HG03097 (cell line): Measurements from ENCODE around the gene PTMS.

ENCODE experiments used
- ATAC-seq: cut with Tn5 transposase; IDR thresholded peaks from one replicate; pipeline ENCODE4 v1.9.1; 2021; ENCODE audit not compliant: unreplicated experiment, low FRiP score

Gene PTMS

DNA sequence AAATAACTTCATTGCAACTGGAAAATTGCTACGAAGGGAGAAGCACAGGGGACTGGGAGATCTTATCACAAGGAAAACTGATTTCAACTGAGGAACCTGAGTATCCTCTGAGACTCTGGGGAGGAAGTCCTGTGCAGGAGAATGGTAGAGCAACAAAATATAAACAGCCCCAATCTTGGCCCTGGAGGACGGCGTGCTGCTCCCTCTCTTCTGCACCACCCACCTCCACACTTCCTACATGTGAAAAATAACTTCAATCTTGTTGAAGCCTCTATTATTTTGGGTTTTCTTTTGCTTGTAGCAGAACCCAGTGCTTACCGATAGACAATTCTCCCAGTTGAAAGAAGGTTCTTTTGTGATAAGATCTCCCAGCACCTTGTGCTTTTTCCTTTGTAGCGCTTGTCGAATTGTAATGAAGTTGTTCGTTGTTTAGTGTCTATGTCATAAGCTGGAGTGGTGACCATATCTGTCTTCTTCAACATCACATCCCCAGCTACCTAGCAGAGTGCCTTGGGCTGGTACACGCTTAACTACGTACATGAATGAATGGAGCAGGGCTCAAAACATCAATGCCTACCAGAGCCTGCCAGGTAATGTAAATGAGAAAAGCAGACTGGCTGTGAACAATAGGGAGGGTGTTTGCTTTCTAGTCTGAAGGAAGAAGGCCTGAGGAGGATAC is 20.4 kb downstream of the PTMS start:
- ATAC-seq, result no peak

DNA sequence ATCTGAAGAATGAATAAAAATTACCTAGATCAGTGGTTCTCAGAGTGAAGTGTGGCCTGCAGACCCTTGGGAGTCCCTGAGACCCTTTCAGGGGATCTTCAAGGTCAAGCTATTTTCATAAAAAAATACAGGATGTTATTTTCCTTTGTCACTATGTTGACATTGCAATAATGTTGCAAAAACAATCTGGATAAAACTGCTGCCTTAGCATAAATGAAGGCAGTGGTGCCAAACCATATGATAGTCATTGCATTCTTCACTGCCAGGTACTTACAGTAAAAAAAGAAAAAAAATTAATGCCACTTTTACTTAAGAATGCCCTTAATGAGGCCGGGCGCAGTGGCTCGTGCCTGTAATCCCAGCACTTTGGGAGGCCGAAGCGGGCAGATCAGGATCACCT is 21.1 kb downstream of the PTMS start:
- no peak for ATAC-seq

DNA sequence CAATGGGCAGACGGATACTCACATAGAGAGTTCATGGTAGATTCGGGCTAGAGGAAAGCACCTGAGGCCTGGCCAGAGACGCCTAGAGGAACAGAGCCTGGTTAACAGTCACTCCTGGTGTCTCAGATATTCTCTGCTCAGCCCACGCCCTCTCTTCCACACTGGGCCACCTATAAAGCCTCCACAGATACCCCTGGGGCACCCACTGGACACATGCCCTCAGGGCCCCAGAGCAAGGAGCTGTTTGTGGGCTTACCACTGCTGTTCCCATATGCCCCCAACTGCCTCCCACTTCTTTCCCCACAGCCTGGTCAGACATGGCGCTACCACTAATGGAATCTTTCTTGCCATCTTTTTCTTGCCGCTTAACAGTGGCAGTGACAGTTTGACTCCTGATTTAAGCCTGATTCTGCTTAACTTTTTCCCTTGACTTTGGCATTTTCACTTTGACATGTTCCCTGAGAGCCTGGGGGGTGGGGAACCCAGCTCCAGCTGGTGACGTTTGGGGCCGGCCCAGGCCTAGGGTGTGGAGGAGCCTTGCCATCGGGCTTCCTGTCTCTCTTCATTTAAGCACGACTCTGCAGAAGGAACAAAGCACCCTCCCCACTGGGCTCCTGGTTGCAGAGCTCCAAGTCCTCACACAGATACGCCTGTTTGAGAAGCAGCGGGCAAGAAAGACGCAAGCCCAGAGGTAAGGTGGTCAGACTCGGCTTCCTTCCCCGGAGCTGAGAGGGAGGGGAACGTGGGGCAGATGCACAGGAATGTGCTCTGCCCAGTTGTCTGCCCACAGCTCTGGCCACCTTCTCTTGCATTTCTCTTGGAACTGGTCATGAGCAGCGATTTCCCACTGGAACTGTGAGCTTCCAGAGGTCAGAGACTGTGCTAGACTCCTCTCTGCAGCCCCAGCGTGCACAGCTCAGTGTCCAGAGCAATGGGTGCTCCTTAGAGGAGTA is 23.1 kb downstream of the PTMS start, which contains the start of gene CD4:
TSS of gene CD4 (plus strand) at position 557 of the 953 bp plus-strand sequence. CDS start 10,611 bp downstream, outside the sequence.
- ATAC-seq, result no peak

DNA sequence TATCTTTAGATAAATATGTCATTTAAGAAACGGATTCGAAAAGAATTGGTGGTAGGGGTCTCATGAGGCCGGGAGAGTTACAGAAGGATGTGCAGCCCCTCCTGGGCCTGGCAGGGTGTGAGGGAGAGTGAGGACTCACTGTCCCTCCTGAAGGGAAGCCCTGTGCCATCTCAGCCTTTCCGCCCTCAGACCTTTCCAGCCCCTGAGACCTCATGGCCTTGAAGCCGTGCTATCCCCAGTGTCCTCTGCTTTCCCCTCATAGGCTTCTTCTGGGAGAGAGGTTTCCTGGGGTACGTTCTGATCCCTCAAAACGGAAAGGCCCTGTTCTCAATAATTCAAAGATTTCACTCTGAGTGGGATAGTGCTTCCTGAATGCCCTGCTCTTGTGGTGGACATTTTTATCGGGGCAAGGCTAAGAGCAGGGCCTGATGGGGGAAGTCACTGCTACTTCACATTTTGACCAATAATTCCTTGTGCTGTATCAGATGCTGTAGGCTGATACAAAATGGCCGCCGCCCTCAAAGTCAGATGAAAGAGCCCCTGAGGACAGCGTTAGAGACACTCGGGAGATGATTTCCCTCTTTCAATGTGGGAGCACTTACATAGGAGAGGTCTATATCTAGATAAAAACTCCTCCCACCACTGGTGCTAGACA is 24.5 kb downstream of the PTMS start:
- no peak for ATAC-seq

DNA sequence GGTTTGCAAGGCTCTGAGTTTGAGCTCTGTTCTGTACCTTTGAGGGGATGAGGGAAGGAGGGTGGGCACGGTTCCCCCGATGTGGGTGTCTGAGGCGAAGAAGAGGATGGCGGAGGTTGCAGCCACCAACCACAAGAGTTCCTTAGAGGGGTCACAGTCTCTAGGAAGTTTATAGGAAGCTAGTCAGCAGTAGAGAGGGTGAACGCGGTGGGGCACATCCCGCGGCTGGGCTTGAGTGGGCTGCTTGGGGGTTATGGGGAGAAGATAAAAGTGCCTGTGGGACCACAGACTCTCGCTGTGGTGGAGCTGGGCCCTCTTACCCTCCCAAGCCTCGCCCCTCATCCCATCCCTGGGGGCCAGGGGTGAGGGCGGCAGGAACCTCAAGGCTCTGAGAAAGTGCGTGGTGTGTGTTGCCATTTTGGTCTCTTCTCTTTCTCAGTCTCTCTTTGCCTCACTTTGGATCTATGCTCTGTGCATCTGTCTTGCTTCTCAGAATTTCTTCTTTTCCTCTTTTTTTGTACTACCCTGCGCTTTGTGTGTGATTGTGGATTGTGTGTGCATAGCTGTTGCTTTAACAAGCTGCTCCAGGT is 25.9 kb downstream of the PTMS start:
- no peak for ATAC-seq

DNA sequence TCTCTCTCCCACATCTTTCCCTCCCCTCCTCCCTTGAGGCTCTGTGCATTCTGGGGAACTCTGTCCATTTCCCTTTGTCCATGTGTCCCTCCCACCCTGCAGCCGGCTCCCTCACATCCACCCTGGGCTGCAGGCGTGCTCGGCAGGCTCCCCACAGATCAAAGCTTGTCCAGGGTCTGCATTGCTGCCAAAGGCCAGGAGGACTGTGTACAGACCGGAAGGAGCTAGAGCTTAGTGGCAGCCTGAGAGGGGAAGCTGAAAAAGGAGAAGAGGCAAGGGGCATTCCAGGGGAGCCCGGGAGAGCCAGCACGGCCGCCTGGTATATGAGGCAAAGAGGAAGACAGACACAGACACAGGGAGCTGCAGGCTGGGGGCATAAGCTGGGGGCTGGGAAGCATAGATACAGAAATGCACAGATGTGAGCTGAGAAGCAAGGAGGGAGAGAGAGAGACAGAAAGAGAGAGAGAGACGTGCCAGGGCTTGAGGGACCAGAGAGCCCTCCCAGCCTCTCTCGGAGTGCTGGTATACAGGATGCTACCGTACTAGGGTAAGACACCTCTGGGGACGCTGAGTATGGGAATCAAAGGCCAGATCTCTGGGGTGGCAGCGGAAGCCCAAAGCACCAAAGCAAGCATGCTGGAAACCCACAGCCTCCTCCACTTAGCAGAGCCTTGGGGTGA is 26.5 kb downstream of the PTMS start:
- no peak for ATAC-seq

DNA sequence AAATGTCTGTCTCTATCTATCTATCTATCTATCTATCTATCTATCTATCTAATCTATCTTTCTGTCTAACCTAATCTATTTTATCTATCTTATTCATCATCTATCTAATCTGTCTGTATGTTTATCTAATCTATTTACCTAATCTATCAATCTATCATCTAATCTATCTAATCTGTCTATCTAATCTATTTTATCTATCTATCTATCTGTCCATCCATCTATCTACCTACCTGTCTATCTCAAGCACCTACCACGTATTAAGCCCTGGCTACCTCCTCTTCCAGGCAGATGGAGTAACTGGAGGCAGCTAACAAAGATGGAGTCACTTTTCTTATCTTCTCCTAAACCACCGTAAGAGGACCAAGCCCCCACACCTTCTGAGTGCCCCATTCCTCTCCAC is 28.9 kb downstream of the PTMS start:
- ATAC-seq, result no peak

DNA sequence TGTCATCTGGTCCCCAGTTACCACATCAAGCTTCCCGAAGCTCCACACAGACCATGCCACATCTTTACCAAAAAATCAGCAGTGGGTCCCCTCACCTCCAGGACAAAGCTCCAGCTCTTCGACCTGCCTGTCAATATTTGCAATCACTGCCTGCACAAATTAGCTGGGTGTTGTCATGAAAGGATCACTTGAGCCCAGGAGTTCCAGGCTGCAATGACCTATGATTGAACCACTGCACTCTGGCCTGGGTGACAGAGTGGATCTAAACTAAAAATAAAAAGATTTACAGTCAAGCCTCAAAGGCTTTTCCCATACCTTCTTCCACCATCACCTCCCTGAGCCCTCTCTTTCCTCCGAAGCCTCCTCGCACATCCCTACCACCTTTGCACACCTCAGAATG is 30.4 kb downstream of the PTMS start:
- no peak for ATAC-seq

DNA sequence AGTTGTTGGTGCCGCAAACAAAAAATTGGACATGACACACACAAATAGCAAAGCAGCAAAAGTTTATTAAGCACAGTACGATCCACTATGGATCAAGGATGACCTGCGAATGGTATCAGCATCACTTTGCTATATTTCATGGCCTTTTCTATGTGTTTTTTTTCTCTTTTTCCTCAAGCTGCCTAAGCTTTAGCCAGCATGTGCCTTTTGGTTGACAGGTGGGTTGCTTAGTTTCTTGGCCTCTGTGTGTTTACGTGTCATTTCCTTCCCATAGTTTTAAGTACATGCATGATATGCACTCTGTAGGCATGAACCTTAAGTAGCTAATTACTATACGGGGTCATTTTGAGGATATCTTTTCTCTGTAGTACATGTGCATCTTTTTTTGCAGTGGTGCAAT is 33.0 kb downstream of the PTMS start:
- ATAC-seq, result no peak

DNA sequence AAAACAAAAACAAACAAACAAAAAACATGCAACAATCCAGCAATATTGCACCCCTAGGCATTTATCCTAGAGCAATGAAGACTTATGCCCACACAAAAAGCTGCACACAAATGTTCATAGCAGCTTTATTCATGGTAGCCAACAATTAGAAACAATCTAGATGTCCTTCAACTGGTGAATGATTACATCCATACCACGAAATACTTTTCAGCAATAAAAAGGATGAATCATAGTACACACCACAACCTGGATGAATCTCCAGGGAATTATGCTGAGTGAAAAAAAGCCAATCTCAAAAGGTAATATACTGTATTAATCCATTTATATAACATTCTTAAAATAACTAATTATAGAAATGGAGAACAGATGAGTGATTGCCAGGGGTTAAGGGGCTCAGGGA is 41.0 kb downstream of the PTMS start:
- ATAC-seq, result no peak

DNA sequence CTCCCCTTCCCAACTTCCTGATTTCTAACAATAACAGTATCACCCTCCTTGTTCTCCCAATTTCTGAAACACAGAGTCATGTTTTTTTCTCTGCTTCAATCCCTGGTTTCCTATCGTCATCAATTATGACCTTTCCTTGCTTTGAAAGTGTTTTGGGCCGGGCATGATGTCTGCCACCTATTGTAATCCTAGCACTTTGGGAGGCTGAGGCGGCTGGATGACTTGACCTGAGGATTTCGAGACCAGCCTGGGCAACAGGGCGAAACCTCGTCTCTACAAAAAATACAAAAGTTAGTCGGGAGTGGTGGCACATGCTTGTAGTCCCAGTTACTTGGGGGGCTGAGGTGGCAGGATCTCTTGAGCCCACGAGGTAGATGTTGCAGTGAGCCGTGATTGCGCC is 42.9 kb downstream of the PTMS start:
- ATAC-seq, result no peak

DNA sequence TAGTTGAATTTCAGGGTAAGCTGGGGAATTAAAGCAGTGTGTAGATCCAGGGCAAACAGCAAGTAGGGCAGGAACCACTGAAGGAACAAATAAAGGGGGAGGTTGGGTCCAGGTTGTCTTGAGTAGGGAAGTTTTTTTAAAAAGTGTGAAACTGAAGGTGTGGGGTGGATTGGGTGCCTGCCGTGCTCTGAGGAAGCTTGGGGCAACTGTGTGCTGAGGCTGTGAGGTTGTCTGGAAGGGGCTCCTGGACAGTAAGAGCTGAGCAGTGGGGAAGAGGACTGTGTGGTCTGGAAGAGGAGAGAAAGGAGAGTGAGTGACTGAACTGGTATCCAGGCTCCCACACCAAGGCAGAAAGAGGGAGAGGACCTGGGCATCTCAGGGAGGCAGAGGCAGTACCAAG is 44.6 kb downstream of the PTMS start:
- no peak for ATAC-seq

DNA sequence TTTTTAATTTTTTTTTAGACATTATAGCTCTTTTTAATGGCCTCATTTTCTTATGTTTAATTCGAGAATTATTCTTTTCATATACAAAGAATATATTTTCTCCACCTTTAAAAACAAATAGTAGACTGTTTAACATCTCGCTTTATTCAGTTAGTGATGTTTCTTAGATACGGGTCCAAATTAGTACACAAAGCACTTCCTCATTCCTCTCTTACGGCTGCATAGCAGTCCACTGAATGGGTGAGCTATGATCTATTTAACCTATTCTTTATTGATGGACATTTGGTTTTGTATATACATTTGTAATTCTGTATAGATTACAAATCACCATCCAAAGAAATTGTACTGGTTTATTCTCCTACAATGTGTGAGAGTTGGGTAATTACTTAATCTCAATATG is 47.2 kb downstream of the PTMS start:
- ATAC-seq, result no peak

DNA sequence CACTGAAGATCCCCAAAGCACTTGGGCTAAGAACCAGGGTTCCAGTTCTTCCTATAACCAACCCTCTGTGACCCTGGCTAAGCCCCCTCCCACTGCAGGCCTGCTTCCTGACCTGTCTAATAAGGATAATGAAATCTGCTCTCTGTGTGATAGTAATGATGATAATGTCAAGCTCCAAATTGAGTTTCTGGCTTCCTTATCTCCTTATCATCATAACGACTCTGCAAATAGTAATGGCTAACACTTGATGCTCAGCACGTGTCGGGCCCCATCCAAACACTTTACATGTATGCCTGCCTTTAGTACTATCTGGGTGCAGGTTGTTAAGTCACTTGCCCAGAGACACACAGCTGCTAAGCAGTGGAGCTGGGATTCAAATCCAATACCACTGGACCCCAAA is 50.4 kb downstream of the PTMS start:
- ATAC-seq, result no peak

DNA sequence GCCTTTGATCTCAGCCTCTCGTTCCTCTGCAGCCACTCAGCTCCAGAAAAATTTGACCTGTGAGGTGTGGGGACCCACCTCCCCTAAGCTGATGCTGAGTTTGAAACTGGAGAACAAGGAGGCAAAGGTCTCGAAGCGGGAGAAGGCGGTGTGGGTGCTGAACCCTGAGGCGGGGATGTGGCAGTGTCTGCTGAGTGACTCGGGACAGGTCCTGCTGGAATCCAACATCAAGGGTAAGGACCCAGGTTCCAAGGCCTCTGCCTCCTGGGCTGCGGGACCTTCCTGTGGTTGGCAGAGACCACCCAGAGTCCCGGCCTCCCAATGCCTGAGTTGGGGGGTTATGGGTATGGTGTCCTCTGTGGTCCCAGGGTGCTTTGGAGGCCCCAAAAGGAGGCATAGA is 50.9 kb downstream of the PTMS start:
- ATAC-seq, result no peak

DNA sequence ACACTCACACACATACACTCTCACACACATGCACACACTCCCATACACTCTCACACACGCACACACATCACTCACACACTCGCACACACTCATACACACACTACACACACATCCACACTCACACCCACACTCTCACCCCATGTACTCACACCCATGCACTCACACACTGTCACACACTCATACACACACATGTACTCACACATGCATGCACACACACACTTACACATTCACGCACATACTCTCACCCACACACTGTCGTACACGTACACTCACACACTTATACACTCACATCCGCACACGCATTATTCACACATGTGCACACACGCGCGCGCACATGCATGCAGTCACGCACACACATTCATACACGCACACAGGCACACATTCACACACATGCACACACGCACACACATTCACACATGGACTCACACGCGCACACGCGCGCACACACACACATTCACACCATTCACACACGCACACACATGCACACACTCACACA is 51.5 kb downstream of the PTMS start:
- no peak for ATAC-seq

DNA sequence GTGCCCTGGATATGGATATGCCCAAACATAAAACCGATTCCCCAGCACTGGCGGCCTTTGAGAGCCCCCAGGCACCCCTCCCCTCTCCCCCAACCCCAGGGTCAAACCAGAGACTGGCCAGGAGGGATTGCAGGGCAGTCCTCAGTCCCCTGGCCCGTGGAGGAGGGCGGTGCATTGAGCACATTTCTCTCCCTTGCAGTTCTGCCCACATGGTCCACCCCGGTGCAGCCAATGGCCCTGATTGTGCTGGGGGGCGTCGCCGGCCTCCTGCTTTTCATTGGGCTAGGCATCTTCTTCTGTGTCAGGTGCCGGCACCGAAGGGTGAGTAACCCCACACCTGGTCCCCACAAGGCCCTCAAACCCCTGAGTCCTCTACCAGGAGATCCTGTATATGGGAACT is 52.1 kb downstream of the PTMS start:
- ATAC-seq, result no peak

DNA sequence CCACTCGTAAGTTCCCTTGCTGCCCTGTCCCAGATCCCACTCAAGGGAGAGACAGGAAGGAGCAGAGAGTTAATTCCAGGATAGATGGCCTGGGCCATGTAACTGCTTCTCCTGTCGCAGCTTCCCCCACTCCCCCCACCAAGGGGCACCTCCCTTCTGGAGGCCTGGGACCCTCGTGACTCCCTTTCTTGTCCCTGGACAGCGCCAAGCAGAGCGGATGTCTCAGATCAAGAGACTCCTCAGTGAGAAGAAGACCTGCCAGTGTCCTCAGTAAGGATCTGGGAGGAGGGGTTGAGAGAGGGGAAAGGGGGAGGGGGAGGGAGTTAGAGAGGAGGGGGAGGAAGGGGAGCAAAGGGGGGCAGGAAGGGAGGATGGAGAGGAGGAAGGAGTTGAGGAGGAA is 52.5 kb downstream of the PTMS start:
- no peak for ATAC-seq

DNA sequence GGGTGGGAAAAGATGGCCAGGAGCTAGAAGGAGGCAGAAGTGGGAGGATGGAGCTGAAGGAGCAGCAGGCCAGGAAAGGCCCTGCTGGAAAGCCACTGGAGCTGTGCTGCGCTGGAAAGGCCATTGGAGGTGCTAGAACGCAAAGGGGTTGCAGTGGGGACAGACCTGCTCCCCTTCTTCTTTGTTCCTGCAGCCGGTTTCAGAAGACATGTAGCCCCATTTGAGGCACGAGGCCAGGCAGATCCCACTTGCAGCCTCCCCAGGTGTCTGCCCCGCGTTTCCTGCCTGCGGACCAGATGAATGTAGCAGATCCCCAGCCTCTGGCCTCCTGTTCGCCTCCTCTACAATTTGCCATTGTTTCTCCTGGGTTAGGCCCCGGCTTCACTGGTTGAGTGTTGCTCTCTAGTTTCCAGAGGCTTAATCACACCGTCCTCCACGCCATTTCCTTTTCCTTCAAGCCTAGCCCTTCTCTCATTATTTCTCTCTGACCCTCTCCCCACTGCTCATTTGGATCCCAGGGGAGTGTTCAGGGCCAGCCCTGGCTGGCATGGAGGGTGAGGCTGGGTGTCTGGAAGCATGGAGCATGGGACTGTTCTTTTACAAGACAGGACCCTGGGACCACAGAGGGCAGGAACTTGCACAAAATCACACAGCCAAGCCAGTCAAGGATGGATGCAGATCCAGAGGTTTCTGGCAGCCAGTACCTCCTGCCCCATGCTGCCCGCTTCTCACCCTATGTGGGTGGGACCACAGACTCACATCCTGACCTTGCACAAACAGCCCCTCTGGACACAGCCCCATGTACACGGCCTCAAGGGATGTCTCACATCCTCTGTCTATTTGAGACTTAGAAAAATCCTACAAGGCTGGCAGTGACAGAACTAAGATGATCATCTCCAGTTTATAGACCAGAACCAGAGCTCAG is 53.2 kb downstream of the PTMS start:
- no peak for ATAC-seq
